Neural progenitor cell (in vitro differentiated cells): ENCODE results near the gene PTPRN2. TPM values are rescaled to one million over a fixed set of nuclear protein-coding genes. Genes with fewer than 3 reads are reported as not detected.

ENCODE experiments used
- DNase-seq: peaks from one replicate; pipeline ENCODE4 v3.0.0-alpha.2; 2016; ENCODE audit warnings: low spot score
- H2AFZ ChIP-seq: fragments of 200-600 bp; sonication (generic); replicated peaks from 2 replicates; pipeline ENCODE4 v1.6.1; 2016; ENCODE audit warnings: antibody characterized with exemption
- H3F3A ChIP-seq: fragments of 200-600 bp; sonication (generic); 2 replicates; pipeline ENCODE4 v1.6.1; 2016; ENCODE audit warnings: antibody characterized with exemption, low read depth
- H3K27ac ChIP-seq: fragments of 200-600 bp; sonication (generic); 2 replicates; pipeline ENCODE4 v1.5.1; 2016; ENCODE audit warnings: mild to moderate bottlenecking
- H3K27me3 ChIP-seq: fragments of 200-600 bp; sonication (generic); 2 replicates; pipeline ENCODE4 v1.6.1; 2016; ENCODE audit warnings: mild to moderate bottlenecking, moderate library complexity
- H3K36me3 ChIP-seq: fragments of 200-600 bp; sonication (generic); 2 replicates; pipeline ENCODE4 v1.5.1; 2016
- H3K4me1 ChIP-seq: fragments of 200-600 bp; sonication (generic); 2 replicates; pipeline ENCODE4 v1.6.1; 2016; ENCODE audit warnings: mixed run types
- H3K4me2 ChIP-seq: fragments of 200-600 bp; sonication (generic); 2 replicates; pipeline ENCODE4 v1.6.1; 2016
- H3K4me3 ChIP-seq: fragments of 200-600 bp; sonication (generic); 2 replicates; pipeline ENCODE4 v1.5.1; 2016
- H3K79me2 ChIP-seq: fragments of 200-600 bp; sonication (generic); 2 replicates; pipeline ENCODE4 v1.6.1; 2016; ENCODE audit warnings: low read depth
- H3K9ac ChIP-seq: fragments of 200-600 bp; sonication (generic); 2 replicates; pipeline ENCODE4 v1.6.1; 2016
- H3K9me3 ChIP-seq: fragments of 200-600 bp; sonication (generic); 2 replicates; pipeline ENCODE4 v1.5.1; 2016; ENCODE audit warnings: low read depth
- H4K20me1 ChIP-seq: fragments of 200-600 bp; sonication (generic); 2 replicates; pipeline ENCODE4 v1.6.1; 2016; ENCODE audit warnings: low read depth
- H3K27ac Mint-ChIP-seq: 3 replicates; pipeline ENCODE4 v1.8.0; 2021; ENCODE audit warnings: mixed read lengths
- H3K27me3 Mint-ChIP-seq: 2 replicates; pipeline ENCODE4 v1.8.0; 2022; ENCODE audit warnings: low read depth, mild to moderate bottlenecking, inconsistent platforms, moderate library complexity, mixed read lengths; ENCODE audit not compliant: insufficient read depth
- H3K36me3 Mint-ChIP-seq: 3 replicates; pipeline ENCODE4 v1.8.0; 2021; ENCODE audit warnings: mixed read lengths
- H3K4me1 Mint-ChIP-seq: 3 replicates; pipeline ENCODE4 v1.8.0; 2021; ENCODE audit warnings: mixed read lengths
- H3K4me3 Mint-ChIP-seq: 3 replicates; pipeline ENCODE4 v1.8.0; 2021; ENCODE audit warnings: mild to moderate bottlenecking, moderate library complexity, mixed read lengths
- H3K9me3 Mint-ChIP-seq: 3 replicates; pipeline ENCODE4 v1.8.0; 2020; ENCODE audit warnings: mixed read lengths
- EZH2 ChIP-seq: fragments of 200-600 bp; sonication (generic); IDR thresholded peaks from 2 replicates; pipeline ENCODE4 v1.6.1; 2017; ENCODE audit warnings: antibody characterized with exemption, mild to moderate bottlenecking, moderate library complexity
- EZH2phosphoT487 ChIP-seq: fragments of 200-600 bp; sonication (generic); IDR thresholded peaks from 2 replicates; pipeline ENCODE4 v1.6.1; 2017; ENCODE audit warnings: antibody characterized with exemption
- total RNA-seq: library from RNA; depleted of rRNA; stranded (reverse); fragments of >200 nt; gene quantifications from 2 replicates; pipeline ENCODE4 v1.2.3, GENCODE V29; 2015; ENCODE audit warnings: low replicate concordance
- TF ChIP-seq, protein P1 (sequence below): fragments of 200-600 bp; sonication (generic); IDR thresholded peaks from 2 replicates; pipeline ENCODE4 v1.5.1; 2017; ENCODE audit warnings: antibody characterized with exemption, mild to moderate bottlenecking

The PTPRN2 gene
- total RNA-seq, 1 donor from 2014 or later, result 3.0 TPM

DNA sequence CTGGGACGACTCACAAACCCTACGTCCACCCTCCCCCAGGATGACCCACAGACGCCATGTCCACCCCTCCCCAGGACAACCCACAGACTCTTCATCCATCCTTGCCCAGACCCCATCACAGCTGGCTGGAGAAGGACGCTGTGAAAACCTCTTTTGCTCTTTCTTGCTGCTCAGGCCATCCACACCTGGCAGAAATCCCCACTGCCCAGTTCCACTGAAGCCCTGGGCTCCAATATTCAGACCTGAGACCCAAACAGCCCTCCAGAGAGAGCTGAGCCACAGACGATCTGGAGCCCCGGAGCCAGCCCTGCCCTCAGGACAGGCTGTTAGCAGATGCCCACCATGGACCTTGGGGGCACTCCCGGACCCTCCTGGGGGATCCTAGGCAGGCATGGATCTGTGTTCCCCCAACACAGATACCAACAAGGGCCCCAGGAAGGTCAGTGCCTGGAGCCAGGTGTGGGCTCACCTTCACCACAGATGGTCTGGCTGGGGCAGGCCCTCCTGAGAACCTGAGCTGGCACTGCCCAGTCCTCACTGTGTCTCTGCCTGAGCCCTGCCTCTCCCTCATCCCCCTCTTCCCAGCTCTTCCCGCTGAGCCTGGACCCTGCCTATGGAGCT lies 226.2 kb downstream of the PTPRN2 start:
- Histone ChIP-seq H2AFZ (no peak overlapping the region), H4K20me1 (peaks cover 4% of the 10 kb centered on the region), H3K4me2 (no peak overlapping the region), H3K9me3 (no peaks in the 10 kb centered on the region), H3K36me3 (no peaks in the 10 kb centered on the region), H3K27me3 (no peaks in the 10 kb centered on the region), H3K27ac (no peak overlapping the region), H3K79me2 (no peaks in the 10 kb centered on the region), H3K4me1 (no peaks in the 10 kb centered on the region), H3F3A (no peaks in the 10 kb centered on the region), H3K4me3 (no peak overlapping the region), H3K9ac (no peak overlapping the region)
- TF ChIP-seq, protein P1, sequence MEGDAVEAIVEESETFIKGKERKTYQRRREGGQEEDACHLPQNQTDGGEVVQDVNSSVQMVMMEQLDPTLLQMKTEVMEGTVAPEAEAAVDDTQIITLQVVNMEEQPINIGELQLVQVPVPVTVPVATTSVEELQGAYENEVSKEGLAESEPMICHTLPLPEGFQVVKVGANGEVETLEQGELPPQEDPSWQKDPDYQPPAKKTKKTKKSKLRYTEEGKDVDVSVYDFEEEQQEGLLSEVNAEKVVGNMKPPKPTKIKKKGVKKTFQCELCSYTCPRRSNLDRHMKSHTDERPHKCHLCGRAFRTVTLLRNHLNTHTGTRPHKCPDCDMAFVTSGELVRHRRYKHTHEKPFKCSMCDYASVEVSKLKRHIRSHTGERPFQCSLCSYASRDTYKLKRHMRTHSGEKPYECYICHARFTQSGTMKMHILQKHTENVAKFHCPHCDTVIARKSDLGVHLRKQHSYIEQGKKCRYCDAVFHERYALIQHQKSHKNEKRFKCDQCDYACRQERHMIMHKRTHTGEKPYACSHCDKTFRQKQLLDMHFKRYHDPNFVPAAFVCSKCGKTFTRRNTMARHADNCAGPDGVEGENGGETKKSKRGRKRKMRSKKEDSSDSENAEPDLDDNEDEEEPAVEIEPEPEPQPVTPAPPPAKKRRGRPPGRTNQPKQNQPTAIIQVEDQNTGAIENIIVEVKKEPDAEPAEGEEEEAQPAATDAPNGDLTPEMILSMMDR, result no peak
- TF ChIP-seq EZH2phosphoT487 (no peak), EZH2 (no peak)
- no peak for DNase-seq
- peaks cover 21% of the 10 kb centered on the region for H3K27me3 Mint-ChIP-seq
- H3K36me3 Mint-ChIP-seq, result no peaks in the 10 kb centered on the region
- no peak overlapping the region for H3K4me3 Mint-ChIP-seq
- no peak overlapping the region for H3K27ac Mint-ChIP-seq
- H3K4me1 Mint-ChIP-seq, result peaks cover 12% of the 10 kb centered on the region
- H3K9me3 Mint-ChIP-seq, result no peaks in the 10 kb centered on the region

DNA sequence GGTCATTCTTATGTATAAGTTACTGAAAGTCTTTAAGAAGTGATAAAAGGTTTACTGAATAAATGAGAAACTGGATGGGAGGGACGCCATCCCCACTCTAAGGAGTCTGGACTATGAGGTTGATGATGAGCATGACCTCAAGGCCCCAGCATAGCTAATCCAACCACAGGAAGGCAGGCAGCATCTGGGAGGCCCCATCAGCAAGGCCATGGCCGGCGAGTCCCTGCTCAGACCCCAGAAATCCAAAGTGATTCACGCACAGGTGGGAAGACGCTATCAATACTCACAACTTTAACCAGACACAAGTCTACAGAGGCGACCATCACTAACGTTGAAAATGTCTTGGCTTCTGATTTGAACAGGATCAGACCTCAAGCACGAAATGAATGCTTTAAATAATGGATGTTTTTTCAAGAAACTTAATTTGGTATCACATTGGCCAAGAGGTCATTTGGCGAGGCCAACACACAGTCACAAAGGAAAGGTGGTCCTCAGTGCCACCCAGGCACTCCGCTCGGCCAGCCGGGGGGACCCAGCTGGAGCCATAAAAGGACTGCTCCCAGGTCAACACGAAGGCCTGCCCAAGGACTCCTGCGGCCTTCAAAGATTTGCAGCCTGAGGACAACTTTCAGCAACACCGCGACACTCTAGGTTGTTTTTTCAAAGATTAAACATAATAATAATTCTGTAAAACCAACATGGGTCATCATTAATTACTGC lies 228.5 kb downstream of the PTPRN2 start:
- H2AFZ ChIP-seq, result no peak overlapping the region
- H3K4me2 ChIP-seq, result no peak overlapping the region
- H3K4me3 ChIP-seq, result no peak overlapping the region
- peaks cover 4% of the 10 kb centered on the region for H4K20me1 ChIP-seq
- Mint-ChIP-seq H3K36me3 (no peaks in the 10 kb centered on the region), H3K27ac (no peak overlapping the region), H3K4me1 (peaks cover 3% of the 10 kb centered on the region), H3K4me3 (no peak overlapping the region), H3K9me3 (peaks cover 1% of the 10 kb centered on the region), H3K27me3 (peaks cover 14% of the 10 kb centered on the region)
- no peak overlapping the region for H3K9ac ChIP-seq
- peaks cover 5% of the 10 kb centered on the region for H3K9me3 ChIP-seq
- H3K4me1 ChIP-seq, result no peaks in the 10 kb centered on the region
- TF ChIP-seq EZH2phosphoT487 (no peak), EZH2 (no peak)
- TF ChIP-seq, protein P1, result no peak
- DNase-seq, result no peak
- H3F3A ChIP-seq, result no peaks in the 10 kb centered on the region
- no peak overlapping the region for H3K27ac ChIP-seq
- no peaks in the 10 kb centered on the region for H3K79me2 ChIP-seq
- no peaks in the 10 kb centered on the region for H3K27me3 ChIP-seq
- no peaks in the 10 kb centered on the region for H3K36me3 ChIP-seq

DNA sequence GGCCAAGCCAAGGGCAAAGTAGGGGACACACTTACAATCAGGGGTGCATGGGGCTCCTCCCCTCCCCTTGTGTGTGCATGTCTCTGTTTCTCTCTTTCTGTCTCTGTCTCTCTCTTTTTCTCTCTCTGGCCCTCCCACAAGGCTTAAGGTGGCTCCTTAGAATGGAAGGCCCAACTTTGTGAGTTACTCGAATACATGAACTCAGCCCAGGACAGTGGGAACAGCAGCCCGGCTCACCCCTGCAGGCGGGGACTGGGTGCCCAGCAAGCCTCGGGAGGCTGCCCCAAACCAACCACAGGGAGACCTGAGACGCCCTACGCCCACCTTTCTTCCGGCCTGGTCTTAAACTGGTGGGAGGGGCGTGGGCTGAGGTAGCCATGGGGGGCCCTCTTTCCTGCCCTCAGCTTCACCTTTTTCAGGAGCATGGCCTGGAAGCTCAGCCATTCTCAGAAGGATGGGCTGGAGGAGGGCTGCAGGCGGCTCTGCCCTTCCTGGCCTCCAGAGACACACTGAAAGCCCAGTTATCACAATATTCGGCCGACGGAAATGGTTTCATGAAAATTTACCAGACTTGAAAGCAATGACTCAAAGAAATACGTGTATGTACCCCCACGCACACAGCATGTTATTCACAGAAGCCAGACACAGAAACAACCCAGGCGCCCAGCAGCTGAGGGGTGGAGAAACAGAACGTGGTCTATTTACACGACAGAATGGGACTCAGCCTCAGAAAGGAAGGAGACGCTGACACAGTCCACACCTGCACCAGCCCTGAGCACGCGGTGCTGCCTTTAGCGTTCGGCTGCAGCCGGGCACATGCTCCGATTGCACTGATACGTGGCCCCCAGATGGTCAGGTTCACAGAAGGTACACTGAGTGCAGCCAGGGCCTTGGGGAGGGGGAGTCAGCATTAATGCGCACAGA lies 229.5 kb downstream of the PTPRN2 start:
- H3K4me1 Mint-ChIP-seq, result peaks cover 4% of the 10 kb centered on the region
- Histone ChIP-seq H3K9ac (no peak overlapping the region), H3K36me3 (no peaks in the 10 kb centered on the region), H3K4me2 (no peak overlapping the region), H3K9me3 (peaks cover 5% of the 10 kb centered on the region), H4K20me1 (peaks cover under 1% of the 10 kb centered on the region), H3K27ac (no peak overlapping the region), H3K4me3 (no peak overlapping the region), H3K4me1 (no peaks in the 10 kb centered on the region), H3K27me3 (peaks cover under 1% of the 10 kb centered on the region), H2AFZ (no peak overlapping the region), H3K79me2 (no peaks in the 10 kb centered on the region), H3F3A (peaks cover under 1% of the 10 kb centered on the region)
- peaks cover 3% of the 10 kb centered on the region for H3K9me3 Mint-ChIP-seq
- H3K27me3 Mint-ChIP-seq, result peaks cover 15% of the 10 kb centered on the region
- H3K4me3 Mint-ChIP-seq, result no peak overlapping the region
- no peak for DNase-seq
- H3K36me3 Mint-ChIP-seq, result no peaks in the 10 kb centered on the region
- TF ChIP-seq EZH2phosphoT487, result no peak
- TF ChIP-seq, protein P1, result no peak
- no peak overlapping the region for H3K27ac Mint-ChIP-seq
